Measurements from ENCODE around the gene RAI1.

Gene RAI1

GRCh38 chr17:17810895-17811248 lies 129.6 kb downstream of the RAI1 start:
- peaks cover 40% of the 10 kb centered on the region for H3K4me1 Mint-ChIP-seq
- H3K36me3 Mint-ChIP-seq (ENCODE audit: low read depth), result peaks cover 5% of the 10 kb centered on the region
- H3K4me3 Mint-ChIP-seq, result peak overlapping the region; percentile 59 to 75 (median 60)
- TF ChIP-seq CTCF (IDR thresholded peaks at IDR 0.05; ENCODE audit: unreplicated experiment in 3 of 3), result no peak
- peaks cover 3% of the 10 kb centered on the region for H3K27me3 Mint-ChIP-seq (ENCODE audit: low read depth)
- H3K27ac Mint-ChIP-seq, result peak overlapping the region; percentile 71 to 92 (median 82)
- no peaks in the 10 kb centered on the region for H3K9me3 Mint-ChIP-seq

- H3K4me1 Mint-ChIP-seq, result peaks cover 34% of the 10 kb centered on the region
- H3K36me3 Mint-ChIP-seq (ENCODE audit: low read depth), result no peaks in the 10 kb centered on the region
- peaks cover 3% of the 10 kb centered on the region for H3K27me3 Mint-ChIP-seq (ENCODE audit: low read depth)
- peak overlapping the region; percentile 29 to 38 (median 34) for H3K4me3 Mint-ChIP-seq
- H3K9me3 Mint-ChIP-seq, result no peaks in the 10 kb centered on the region
- peak overlapping the region; percentile 71 to 92 (median 82) for H3K27ac Mint-ChIP-seq
- no peak for TF ChIP-seq CTCF (IDR thresholded peaks at IDR 0.05; ENCODE audit: unreplicated experiment in 3 of 3)
Observed at GRCh38 chr17:17811381-17812210, 130.3 kb downstream of the RAI1 start.

- TF ChIP-seq CTCF (IDR thresholded peaks at IDR 0.05; ENCODE audit: unreplicated experiment in 3 of 3), result peak; percentile 98 to 100 (median 99)
- Mint-ChIP-seq H3K27me3 (ENCODE audit: low read depth) (peaks cover 3% of the 10 kb centered on the region), H3K4me1 (peaks cover 29% of the 10 kb centered on the region), H3K27ac (peak overlapping the region; percentile 71 to 92 (median 82)), H3K36me3 (ENCODE audit: low read depth) (no peaks in the 10 kb centered on the region), H3K9me3 (no peaks in the 10 kb centered on the region), H3K4me3 (no peak overlapping the region)
Observed at GRCh38 chr17:17812211-17813054, 131.2 kb downstream of the RAI1 start.

- Mint-ChIP-seq H3K27me3 (ENCODE audit: low read depth) (peaks cover 3% of the 10 kb centered on the region), H3K27ac (no peak overlapping the region), H3K36me3 (ENCODE audit: low read depth) (no peaks in the 10 kb centered on the region), H3K9me3 (no peaks in the 10 kb centered on the region), H3K4me1 (peaks cover 29% of the 10 kb centered on the region), H3K4me3 (no peak overlapping the region)
- TF ChIP-seq CTCF (IDR thresholded peaks at IDR 0.05; ENCODE audit: unreplicated experiment in 3 of 3), result no peak
Observed at GRCh38 chr17:17813055-17813724, 131.9 kb downstream of the RAI1 start.

GRCh38 chr17:17813725-17814095 lies 132.5 kb downstream of the RAI1 start:
- H3K27ac Mint-ChIP-seq, result no peak overlapping the region
- peaks cover 4% of the 10 kb centered on the region for H3K36me3 Mint-ChIP-seq (ENCODE audit: low read depth)
- H3K27me3 Mint-ChIP-seq (ENCODE audit: low read depth), result peaks cover 3% of the 10 kb centered on the region
- peaks cover 27% of the 10 kb centered on the region for H3K4me1 Mint-ChIP-seq
- no peak overlapping the region for H3K4me3 Mint-ChIP-seq
- H3K9me3 Mint-ChIP-seq, result no peaks in the 10 kb centered on the region
- TF ChIP-seq CTCF (IDR thresholded peaks at IDR 0.05; ENCODE audit: unreplicated experiment in 3 of 3), result no peak

Measured in nephron (organoid).